ENCODE data around the gene TMEM270.
"Not testable (repeated sequence)": the region's sequence is repeated elsewhere in the genome, so short reads cannot be mapped to it uniquely, and the experiment has no call there.

The TMEM270 gene

GRCh38 chr7:73858807-73859206 lies 2.2 kb upstream of the TMEM270 start:
- no peak for DNase-seq (ENCODE audit: low read depth in 2 of 2)

- no peak for DNase-seq (ENCODE audit: low read depth in 2 of 2)
Observed at GRCh38 chr7:73861305-73861704, 346 bp downstream of the TMEM270 start.

GRCh38 chr7:73864981-73865711 lies 4.2 kb downstream of the TMEM270 start:
- no peak for DNase-seq (ENCODE audit: low read depth in 2 of 2)

- no peak for DNase-seq (ENCODE audit: low read depth in 2 of 2)
Observed at GRCh38 chr7:73865738-73866445, 4.9 kb downstream of the TMEM270 start.

GRCh38 chr7:73866446-73866767 lies 5.4 kb downstream of the TMEM270 start:
- DNase-seq (ENCODE audit: low read depth in 2 of 2) = no peak

- no peak for DNase-seq (ENCODE audit: low read depth in 2 of 2)
Observed at GRCh38 chr7:73869011-73869798, 8.2 kb downstream of the TMEM270 start.

GRCh38 chr7:73870041-73870492 lies 9.1 kb downstream of the TMEM270 start:
- no peak for DNase-seq (ENCODE audit: low read depth in 2 of 2)

GRCh38 chr7:73871163-73872011 lies 10.4 kb downstream of the TMEM270 start:
- no peak for DNase-seq (ENCODE audit: low read depth in 2 of 2)

- DNase-seq (ENCODE audit: low read depth in 2 of 2) = no peak
Observed at GRCh38 chr7:73872056-73872908, 11.3 kb downstream of the TMEM270 start.

GRCh38 chr7:73876361-73876760 lies 15.4 kb downstream of the TMEM270 start:
- no peak for DNase-seq (ENCODE audit: low read depth in 2 of 2)

- DNase-seq (ENCODE audit: low read depth in 2 of 2) = no peak
Observed at GRCh38 chr7:73876973-73877372, 16.0 kb downstream of the TMEM270 start.

- no peak for DNase-seq (ENCODE audit: low read depth in 2 of 2)
Observed at GRCh38 chr7:73879977-73880681, 19.2 kb downstream of the TMEM270 start.

GRCh38 chr7:73880755-73881328 lies 19.9 kb downstream of the TMEM270 start:
- no peak for DNase-seq (ENCODE audit: low read depth in 2 of 2)

- no peak for DNase-seq (ENCODE audit: low read depth in 2 of 2)
Observed at GRCh38 chr7:73881352-73882046, 20.5 kb downstream of the TMEM270 start.

GRCh38 chr7:73882047-73882402 lies 21.1 kb downstream of the TMEM270 start:
- DNase-seq (ENCODE audit: low read depth in 2 of 2) = no peak

GRCh38 chr7:73884867-73885422 lies 24.0 kb downstream of the TMEM270 start:
- DNase-seq (ENCODE audit: low read depth in 2 of 2) = not testable (repeated sequence)

- DNase-seq (ENCODE audit: low read depth in 2 of 2) = no peak
Observed at GRCh38 chr7:73885433-73885974, 24.5 kb downstream of the TMEM270 start.

- DNase-seq (ENCODE audit: low read depth in 2 of 2) = no peak
Observed at GRCh38 chr7:73885975-73886798, 25.2 kb downstream of the TMEM270 start.

Measured in stimulated activated CD4-positive, alpha-beta T cell treated with anti-CD3 and anti-CD28 coated beads, Interleukin-4, amount 100 ng/mL, for 48 hours (primary cell).